ENCODE data around the gene COX5B. TPM values are rescaled to one million over a fixed set of nuclear protein-coding genes. Genes with fewer than 3 reads are reported as not detected.

The COX5B gene
- polyA plus RNA-seq, 1 donor from 2014 or later: 616 TPM

DNA sequence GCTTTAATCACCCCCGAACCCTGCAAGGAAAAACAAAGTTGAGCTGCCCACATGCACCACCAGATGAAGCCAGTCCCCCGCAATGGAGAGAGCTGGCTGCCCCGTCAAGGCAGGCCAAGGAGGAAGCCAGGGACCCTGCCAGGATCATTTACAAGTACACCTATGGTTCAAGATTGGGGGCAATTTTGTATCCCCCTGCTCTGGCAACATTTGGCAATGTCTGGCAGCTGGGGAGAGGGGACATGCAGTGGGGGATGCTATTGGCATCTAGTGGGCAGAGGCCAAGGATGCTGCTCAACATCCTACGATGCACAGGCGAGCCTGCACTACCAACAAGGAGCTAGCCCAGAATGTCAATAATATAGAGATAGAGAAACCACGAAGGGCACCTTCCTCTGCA, 16.1 kb downstream of the COX5B start:
- no peak overlapping the region for H3K9ac ChIP-seq (ENCODE audit: low read length)
- no peaks in the 10 kb centered on the region for H3K36me3 ChIP-seq (ENCODE audit: insufficient read depth, low read length)
- peak overlapping the region; percentile 86 for H3K4me2 ChIP-seq (ENCODE audit: low read length)
- H3K9me3 ChIP-seq (ENCODE audit: low read length): no peaks in the 10 kb centered on the region
- peaks cover 20% of the 10 kb centered on the region for H3K79me2 ChIP-seq (replicated peaks; ENCODE audit: insufficient read depth, low read length)
- H3K27me3 ChIP-seq (ENCODE audit: insufficient read depth, low read depth, low read length): no peaks in the 10 kb centered on the region
- H3K9me2 ChIP-seq (ENCODE audit: insufficient read depth, low read length): no peaks in the 10 kb centered on the region
- H2AFZ ChIP-seq (ENCODE audit: low read depth, low read length): no peak overlapping the region
- H3F3A ChIP-seq (ENCODE audit: insufficient read depth, low read length, poor library complexity, severe bottlenecking): no peaks in the 10 kb centered on the region
- TF ChIP-seq EP300 (conservative IDR thresholded peaks at IDR 0.05; ENCODE audit: poor library complexity, severe bottlenecking) (no peak), EZH2 (IDR thresholded peaks at IDR 0.05; ENCODE audit: borderline replicate concordance, insufficient read depth, low read length, poor library complexity, severe bottlenecking) (no peak), POLR2AphosphoS5 (IDR thresholded peaks at IDR 0.05) (no peak), SMC3 (conservative IDR thresholded peaks at IDR 0.05; ENCODE audit: poor library complexity) (no peak), RAD21 (conservative IDR thresholded peaks at IDR 0.05) (no peak)
- TF ChIP-seq, protein P1, sequence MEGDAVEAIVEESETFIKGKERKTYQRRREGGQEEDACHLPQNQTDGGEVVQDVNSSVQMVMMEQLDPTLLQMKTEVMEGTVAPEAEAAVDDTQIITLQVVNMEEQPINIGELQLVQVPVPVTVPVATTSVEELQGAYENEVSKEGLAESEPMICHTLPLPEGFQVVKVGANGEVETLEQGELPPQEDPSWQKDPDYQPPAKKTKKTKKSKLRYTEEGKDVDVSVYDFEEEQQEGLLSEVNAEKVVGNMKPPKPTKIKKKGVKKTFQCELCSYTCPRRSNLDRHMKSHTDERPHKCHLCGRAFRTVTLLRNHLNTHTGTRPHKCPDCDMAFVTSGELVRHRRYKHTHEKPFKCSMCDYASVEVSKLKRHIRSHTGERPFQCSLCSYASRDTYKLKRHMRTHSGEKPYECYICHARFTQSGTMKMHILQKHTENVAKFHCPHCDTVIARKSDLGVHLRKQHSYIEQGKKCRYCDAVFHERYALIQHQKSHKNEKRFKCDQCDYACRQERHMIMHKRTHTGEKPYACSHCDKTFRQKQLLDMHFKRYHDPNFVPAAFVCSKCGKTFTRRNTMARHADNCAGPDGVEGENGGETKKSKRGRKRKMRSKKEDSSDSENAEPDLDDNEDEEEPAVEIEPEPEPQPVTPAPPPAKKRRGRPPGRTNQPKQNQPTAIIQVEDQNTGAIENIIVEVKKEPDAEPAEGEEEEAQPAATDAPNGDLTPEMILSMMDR (IDR thresholded peaks at IDR 0.05; ENCODE audit: poor library complexity, severe bottlenecking): no peak
- peak overlapping the region; percentile 95 for H3K4me3 ChIP-seq (ENCODE audit: low read length)
- H4K20me1 ChIP-seq (ENCODE audit: insufficient read depth): no peaks in the 10 kb centered on the region
- no peak overlapping the region for H3K27ac ChIP-seq (ENCODE audit: low read length)

DNA sequence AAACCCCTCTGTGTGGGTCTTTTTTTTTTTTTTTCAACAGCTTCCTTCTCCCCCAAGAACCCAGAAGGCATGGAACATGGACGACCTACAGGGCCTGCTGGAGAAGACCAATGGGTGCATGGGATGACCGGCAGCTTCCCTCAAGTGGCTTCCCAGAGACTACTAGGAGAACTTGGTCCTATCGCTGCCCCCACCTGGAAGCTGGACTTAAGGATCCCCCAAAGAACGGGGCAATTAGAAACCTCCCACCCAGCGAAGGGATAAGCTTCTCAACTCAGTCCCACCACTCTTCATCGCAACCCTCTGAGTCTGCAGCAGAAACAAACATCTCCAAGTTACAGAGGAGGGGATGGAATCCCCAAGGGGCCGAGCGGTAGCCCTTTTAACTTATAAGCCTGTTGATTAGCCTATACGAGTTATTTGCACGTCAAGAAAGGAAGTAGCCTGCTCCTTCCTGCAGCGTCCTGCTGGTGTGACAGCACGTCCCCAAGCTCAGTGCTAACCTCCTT, 16.6 kb downstream of the COX5B start:
- Histone ChIP-seq H3F3A (ENCODE audit: insufficient read depth, low read length, poor library complexity, severe bottlenecking) (no peaks in the 10 kb centered on the region), H2AFZ (ENCODE audit: low read depth, low read length) (no peak overlapping the region), H3K27me3 (ENCODE audit: insufficient read depth, low read depth, low read length) (no peaks in the 10 kb centered on the region), H3K9me3 (ENCODE audit: low read length) (no peaks in the 10 kb centered on the region), H3K27ac (ENCODE audit: low read length) (peak overlapping the region; percentile 94), H3K36me3 (ENCODE audit: insufficient read depth, low read length) (no peaks in the 10 kb centered on the region), H4K20me1 (ENCODE audit: insufficient read depth) (no peaks in the 10 kb centered on the region), H3K9me2 (ENCODE audit: insufficient read depth, low read length) (no peaks in the 10 kb centered on the region), H3K4me2 (ENCODE audit: low read length) (peak overlapping the region; percentile 86), H3K79me2 (replicated peaks; ENCODE audit: insufficient read depth, low read length) (peaks cover 20% of the 10 kb centered on the region), H3K4me3 (ENCODE audit: low read length) (peak overlapping the region; percentile 95), H3K9ac (ENCODE audit: low read length) (peak overlapping the region; percentile 91)
- TF ChIP-seq, protein P1 (IDR thresholded peaks at IDR 0.05; ENCODE audit: poor library complexity, severe bottlenecking): no peak
- no peak for TF ChIP-seq EP300 (conservative IDR thresholded peaks at IDR 0.05; ENCODE audit: poor library complexity, severe bottlenecking)
- TF ChIP-seq, protein P2, sequence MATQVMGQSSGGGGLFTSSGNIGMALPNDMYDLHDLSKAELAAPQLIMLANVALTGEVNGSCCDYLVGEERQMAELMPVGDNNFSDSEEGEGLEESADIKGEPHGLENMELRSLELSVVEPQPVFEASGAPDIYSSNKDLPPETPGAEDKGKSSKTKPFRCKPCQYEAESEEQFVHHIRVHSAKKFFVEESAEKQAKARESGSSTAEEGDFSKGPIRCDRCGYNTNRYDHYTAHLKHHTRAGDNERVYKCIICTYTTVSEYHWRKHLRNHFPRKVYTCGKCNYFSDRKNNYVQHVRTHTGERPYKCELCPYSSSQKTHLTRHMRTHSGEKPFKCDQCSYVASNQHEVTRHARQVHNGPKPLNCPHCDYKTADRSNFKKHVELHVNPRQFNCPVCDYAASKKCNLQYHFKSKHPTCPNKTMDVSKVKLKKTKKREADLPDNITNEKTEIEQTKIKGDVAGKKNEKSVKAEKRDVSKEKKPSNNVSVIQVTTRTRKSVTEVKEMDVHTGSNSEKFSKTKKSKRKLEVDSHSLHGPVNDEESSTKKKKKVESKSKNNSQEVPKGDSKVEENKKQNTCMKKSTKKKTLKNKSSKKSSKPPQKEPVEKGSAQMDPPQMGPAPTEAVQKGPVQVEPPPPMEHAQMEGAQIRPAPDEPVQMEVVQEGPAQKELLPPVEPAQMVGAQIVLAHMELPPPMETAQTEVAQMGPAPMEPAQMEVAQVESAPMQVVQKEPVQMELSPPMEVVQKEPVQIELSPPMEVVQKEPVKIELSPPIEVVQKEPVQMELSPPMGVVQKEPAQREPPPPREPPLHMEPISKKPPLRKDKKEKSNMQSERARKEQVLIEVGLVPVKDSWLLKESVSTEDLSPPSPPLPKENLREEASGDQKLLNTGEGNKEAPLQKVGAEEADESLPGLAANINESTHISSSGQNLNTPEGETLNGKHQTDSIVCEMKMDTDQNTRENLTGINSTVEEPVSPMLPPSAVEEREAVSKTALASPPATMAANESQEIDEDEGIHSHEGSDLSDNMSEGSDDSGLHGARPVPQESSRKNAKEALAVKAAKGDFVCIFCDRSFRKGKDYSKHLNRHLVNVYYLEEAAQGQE (IDR thresholded peaks at IDR 0.05; ENCODE audit: borderline replicate concordance): no peak
- TF ChIP-seq POLR2AphosphoS5 (IDR thresholded peaks at IDR 0.05): no peak
- no peak for TF ChIP-seq EZH2 (IDR thresholded peaks at IDR 0.05; ENCODE audit: borderline replicate concordance, insufficient read depth, low read length, poor library complexity, severe bottlenecking)
- TF ChIP-seq RAD21 (conservative IDR thresholded peaks at IDR 0.05): no peak
- TF ChIP-seq SMC3 (conservative IDR thresholded peaks at IDR 0.05; ENCODE audit: poor library complexity): no peak
- no peak for TF ChIP-seq MXI1 (conservative IDR thresholded peaks at IDR 0.05; ENCODE audit: poor library complexity, severe bottlenecking)
- TF ChIP-seq TAF1 (IDR thresholded peaks at IDR 0.05; ENCODE audit: low read depth): no peak
